Subcutaneous abdominal adipose tissue (tissue), 5 donors: ENCODE results near the gene DKK1.
A peak's percentile ranks its signal among the peaks of the same experiment; 100 is the strongest.

Source experiments
- H3K27ac ChIP-seq: one replicate; pipeline ENCODE4 v1.7.0; 2013; ENCODE audit warnings: low read depth, mild to moderate bottlenecking, inconsistent platforms, low read length, moderate library complexity
- H3K27me3 ChIP-seq, 5 donors: one replicate each; pipeline ENCODE4 v1.7.0; 2013; ENCODE audit warnings: low read length in 5 of 5, inconsistent platforms in 1 of 5; ENCODE audit not compliant: control insufficient read depth in 5 of 5, insufficient read depth in 4 of 5
- H3K36me3 ChIP-seq, 5 donors: one replicate each; pipeline ENCODE4 v1.7.0; 2013; ENCODE audit warnings: low read length in 5 of 5; ENCODE audit not compliant: control insufficient read depth in 5 of 5, insufficient read depth in 5 of 5
- H3K4me1 ChIP-seq, 5 donors: one replicate each; pipeline ENCODE4 v1.7.0; 2013; ENCODE audit warnings: low read length in 5 of 5, mild to moderate bottlenecking in 3 of 5, moderate library complexity in 1 of 5; ENCODE audit not compliant: control insufficient read depth in 5 of 5, insufficient read depth in 5 of 5
- H3K4me3 ChIP-seq, 5 donors: one replicate each; pipeline ENCODE4 v1.7.0; 2013; ENCODE audit warnings: low read length in 5 of 5, low read depth in 1 of 5
- H3K9ac ChIP-seq, 5 donors: one replicate each; pipeline ENCODE4 v1.7.0; 2013; ENCODE audit warnings: low read length in 5 of 5, mild to moderate bottlenecking in 4 of 5, moderate library complexity in 3 of 5
- H3K9me3 ChIP-seq, 5 donors: one replicate each; pipeline ENCODE4 v1.7.0; 2013; ENCODE audit warnings: low read length in 5 of 5; ENCODE audit not compliant: control insufficient read depth in 5 of 5
- donor health status: healthy.
- donor health status: healthy.
- donor health status: healthy.
- donor health status: healthy.
- donor health status: healthy.

Gene DKK1, protein sequence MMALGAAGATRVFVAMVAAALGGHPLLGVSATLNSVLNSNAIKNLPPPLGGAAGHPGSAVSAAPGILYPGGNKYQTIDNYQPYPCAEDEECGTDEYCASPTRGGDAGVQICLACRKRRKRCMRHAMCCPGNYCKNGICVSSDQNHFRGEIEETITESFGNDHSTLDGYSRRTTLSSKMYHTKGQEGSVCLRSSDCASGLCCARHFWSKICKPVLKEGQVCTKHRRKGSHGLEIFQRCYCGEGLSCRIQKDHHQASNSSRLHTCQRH

DNA sequence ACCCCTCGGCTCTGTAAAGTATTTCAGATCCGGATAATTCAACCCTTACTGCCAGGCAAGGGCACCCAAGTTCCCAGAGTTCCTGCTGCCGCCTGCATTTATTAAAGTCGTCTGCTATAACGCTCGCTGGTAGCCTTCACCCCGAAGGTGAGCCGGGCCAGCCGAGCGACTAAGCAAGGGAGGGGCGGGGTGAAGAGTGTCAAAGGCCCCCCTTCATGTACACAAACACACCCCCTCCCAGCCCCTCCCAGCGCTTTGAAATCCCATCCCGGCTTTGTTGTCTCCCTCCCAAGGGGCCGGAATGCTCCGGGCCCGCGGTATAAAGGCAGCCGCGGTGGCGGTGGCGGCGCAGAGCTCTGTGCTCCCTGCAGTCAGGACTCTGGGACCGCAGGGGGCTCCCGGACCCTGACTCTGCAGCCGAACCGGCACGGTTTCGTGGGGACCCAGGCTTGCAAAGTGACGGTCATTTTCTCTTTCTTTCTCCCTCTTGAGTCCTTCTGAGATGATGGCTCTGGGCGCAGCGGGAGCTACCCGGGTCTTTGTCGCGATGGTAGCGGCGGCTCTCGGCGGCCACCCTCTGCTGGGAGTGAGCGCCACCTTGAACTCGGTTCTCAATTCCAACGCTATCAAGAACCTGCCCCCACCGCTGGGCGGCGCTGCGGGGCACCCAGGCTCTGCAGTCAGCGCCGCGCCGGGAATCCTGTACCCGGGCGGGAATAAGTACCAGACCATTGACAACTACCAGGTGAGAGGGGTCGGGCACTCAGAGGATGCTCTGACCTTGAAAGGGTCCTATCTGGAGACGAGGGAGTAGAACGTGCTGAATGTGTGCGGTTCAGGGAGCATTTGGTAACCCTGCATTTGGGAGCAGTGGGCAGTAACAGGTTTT, at the start of gene DKK1:
Gene DKK1, plus strand, starts transcription at position 349 of the 889 bp plus-strand sequence. Its CDS starts 154 bp downstream, at position 503.
- Histone ChIP-seq H3K9me3 (no peaks in the 10 kb centered on the region), H3K27ac (no peak within 1 kb of the TSS), H3K4me3 (peak within 1 kb of the TSS; percentile 56 to 78 (median 69)), H3K27me3 (peaks cover 14 to 23% (median 20%) of the 10 kb centered on the region in 5 donors), H3K9ac (peak within 1 kb of the TSS in 2 of 5 donors; percentile 20 to 56), H3K36me3 (no peaks in the 10 kb centered on the region), H3K4me1 (peaks cover 0 to 20% (median 18%) of the 10 kb centered on the region in 5 donors)

DNA sequence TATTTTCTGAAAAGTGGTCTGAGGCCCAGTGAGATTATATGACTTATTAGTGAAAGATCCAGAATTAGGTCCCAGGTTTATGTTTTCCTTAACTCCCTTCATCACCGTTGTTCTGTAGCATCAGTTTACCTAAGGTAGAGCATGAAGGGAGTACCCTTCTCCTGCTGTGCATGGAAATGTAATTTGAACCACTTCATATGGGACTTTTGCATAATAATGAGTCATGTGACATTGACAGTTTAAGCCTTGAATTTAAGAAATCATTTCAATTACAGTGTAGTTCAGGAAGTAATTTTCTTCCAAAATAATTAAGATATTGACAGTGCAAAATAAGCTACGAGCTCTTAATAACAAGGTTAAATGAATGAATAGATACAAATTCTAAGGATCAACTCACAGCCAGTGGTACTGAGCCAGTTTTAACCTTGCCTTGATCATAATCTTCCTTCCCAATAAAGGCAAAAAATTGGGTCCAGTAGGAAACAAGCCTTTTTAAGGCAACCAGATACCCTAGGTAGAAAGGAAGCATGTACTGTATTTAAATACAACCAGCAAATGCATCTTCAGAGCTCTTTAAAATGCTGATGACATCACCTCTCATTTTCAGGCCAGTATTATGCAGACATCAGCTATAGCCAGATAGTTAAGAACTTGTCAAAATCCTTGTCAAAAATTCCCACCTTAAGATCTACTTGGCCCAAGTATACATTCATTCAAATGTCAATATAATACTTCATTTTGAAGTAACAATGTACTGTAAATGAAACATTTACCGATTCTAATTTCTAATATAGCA, 48.8 kb upstream of the DKK1 start:
- Histone ChIP-seq H3K4me3 (no peak overlapping the region), H3K27me3 (no peaks in the 10 kb centered on the region), H3K4me1 (no peaks in the 10 kb centered on the region), H3K9ac (no peak overlapping the region), H3K27ac (no peak overlapping the region), H3K9me3 (no peaks in the 10 kb centered on the region), H3K36me3 (no peaks in the 10 kb centered on the region)

DNA sequence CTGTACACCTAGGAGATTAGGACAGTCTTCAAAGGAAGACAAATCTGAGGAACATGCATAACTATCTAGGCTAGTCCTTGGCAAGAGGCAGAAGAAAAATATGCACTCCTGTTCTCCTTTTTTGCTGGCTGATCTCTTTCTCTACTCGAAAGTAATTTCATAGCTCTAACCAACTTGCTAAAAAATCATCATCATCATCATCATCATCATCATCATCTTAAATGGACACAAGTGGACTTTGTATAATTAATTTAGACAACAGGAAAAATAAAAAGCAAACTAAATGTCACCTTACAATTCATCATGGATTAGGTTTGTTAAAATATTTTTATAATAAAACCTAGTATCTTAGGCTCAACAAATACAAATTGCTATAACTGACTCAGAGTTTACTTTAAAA, 47.2 kb upstream of the DKK1 start:
- Histone ChIP-seq H3K36me3 (no peaks in the 10 kb centered on the region), H3K9ac (no peak overlapping the region), H3K27me3 (no peaks in the 10 kb centered on the region), H3K9me3 (no peaks in the 10 kb centered on the region), H3K4me3 (no peak overlapping the region), H3K4me1 (no peaks in the 10 kb centered on the region), H3K27ac (no peak overlapping the region)

- Histone ChIP-seq H3K4me3 (no peak overlapping the region), H3K27me3 (no peaks in the 10 kb centered on the region), H3K9me3 (no peaks in the 10 kb centered on the region), H3K4me1 (no peaks in the 10 kb centered on the region), H3K9ac (no peak overlapping the region), H3K36me3 (no peaks in the 10 kb centered on the region), H3K27ac (no peak overlapping the region)
These were observed 45.3 kb upstream of the DKK1 start for GRCh38 chr10:52268790-52269189.

- Histone ChIP-seq H3K4me3 (no peak overlapping the region), H3K9me3 (no peaks in the 10 kb centered on the region), H3K36me3 (no peaks in the 10 kb centered on the region), H3K27me3 (no peaks in the 10 kb centered on the region), H3K9ac (no peak overlapping the region), H3K27ac (no peak overlapping the region), H3K4me1 (no peaks in the 10 kb centered on the region)
These were observed 44.8 kb upstream of the DKK1 start for GRCh38 chr10:52269233-52269632.

DNA sequence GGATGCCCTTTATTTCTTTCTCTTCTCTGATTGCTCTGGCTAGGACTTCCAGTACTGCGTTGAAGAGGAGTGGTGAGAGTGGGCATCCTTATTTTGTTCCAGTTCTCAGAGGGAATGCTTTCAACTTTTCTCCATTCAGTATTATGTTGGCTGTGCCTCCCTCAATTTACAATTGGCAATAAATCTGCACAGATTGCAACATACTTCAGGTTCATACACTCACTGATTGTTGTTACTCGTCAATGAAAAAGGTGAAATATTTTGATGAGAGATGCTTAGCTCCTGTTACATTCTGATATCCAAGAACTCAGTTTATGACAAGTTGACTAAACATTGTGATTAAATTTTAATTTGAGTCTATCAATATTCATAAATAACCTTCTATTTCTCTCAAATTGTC, 37.9 kb upstream of the DKK1 start:
- H3K27me3 ChIP-seq = no peaks in the 10 kb centered on the region
- no peaks in the 10 kb centered on the region for H3K36me3 ChIP-seq
- no peaks in the 10 kb centered on the region for H3K4me1 ChIP-seq
- no peaks in the 10 kb centered on the region for H3K9me3 ChIP-seq
- H3K4me3 ChIP-seq = no peak overlapping the region
- H3K9ac ChIP-seq = no peak overlapping the region
- no peak overlapping the region for H3K27ac ChIP-seq

GRCh38 chr10:52276986-52277385, 37.1 kb upstream of the DKK1 start:
- H3K27me3 ChIP-seq = no peaks in the 10 kb centered on the region
- H3K9me3 ChIP-seq = no peaks in the 10 kb centered on the region
- no peaks in the 10 kb centered on the region for H3K36me3 ChIP-seq

DNA sequence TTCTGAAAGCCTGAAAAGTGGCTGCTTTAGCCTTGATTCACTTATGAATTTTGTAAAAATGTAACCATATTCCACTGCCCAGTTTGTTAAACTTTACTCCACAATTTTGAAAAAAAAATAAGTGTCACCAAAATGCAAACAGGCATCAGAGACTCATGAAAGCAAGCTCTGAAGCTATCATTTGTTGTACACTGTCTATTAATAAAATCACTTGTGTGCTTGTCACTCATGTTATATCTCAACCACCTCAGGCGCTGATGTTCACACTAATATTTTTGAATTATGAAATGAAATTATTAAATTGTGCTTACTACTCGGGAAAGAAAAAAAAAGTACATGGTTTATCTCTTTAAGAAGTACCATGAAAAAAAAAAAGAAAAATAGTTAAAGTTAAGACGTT, 34.5 kb upstream of the DKK1 start:
- no peak overlapping the region for H3K27ac ChIP-seq
- no peak overlapping the region for H3K9ac ChIP-seq
- H3K4me1 ChIP-seq = no peaks in the 10 kb centered on the region

More at GRCh38 chr10:52276986-52277385, 37.1 kb upstream of the DKK1 start:
- H3K9ac ChIP-seq = no peak overlapping the region
- H3K27ac ChIP-seq = no peak overlapping the region
- no peak overlapping the region for H3K4me3 ChIP-seq
- no peaks in the 10 kb centered on the region for H3K4me1 ChIP-seq

DNA sequence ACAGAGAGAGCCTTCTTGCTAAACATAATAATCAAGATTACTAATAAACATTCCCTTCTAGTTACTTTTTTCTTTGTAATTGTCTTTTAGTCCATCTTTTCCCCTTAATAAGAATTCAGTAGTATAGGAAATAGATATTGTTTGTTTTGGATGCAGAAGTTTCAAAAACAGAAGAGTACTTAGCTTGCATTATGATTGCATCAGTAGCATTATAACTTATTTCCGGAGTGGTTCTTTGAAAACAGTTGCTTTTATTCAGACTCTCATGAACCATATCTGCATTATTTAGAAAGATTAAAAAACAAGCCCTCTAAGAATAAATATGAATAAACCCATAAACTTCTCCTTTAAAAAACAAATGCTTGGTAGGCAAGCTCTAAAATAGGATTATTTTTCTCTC, 34.0 kb upstream of the DKK1 start:
- no peak overlapping the region for H3K9ac ChIP-seq
- H3K9me3 ChIP-seq = no peaks in the 10 kb centered on the region
- H3K27me3 ChIP-seq = no peaks in the 10 kb centered on the region
- H3K4me3 ChIP-seq = no peak overlapping the region
- H3K27ac ChIP-seq = no peak overlapping the region
- H3K4me1 ChIP-seq = no peaks in the 10 kb centered on the region
- H3K36me3 ChIP-seq = peaks cover 0 to 4% (median 0%) of the 10 kb centered on the region in 5 donors

More for the DNA sequence above, 34.5 kb upstream of the DKK1 start:
- Histone ChIP-seq H3K4me3 (no peak overlapping the region), H3K36me3 (peaks cover 0 to 4% (median 0%) of the 10 kb centered on the region in 5 donors), H3K9me3 (no peaks in the 10 kb centered on the region), H3K27me3 (no peaks in the 10 kb centered on the region)
